SK-N-MC (cell line): Measurements from ENCODE around the gene DGKD.

Experiments
- EZH2 ChIP-seq: fragments of 200-600 bp; sonication (generic); IDR thresholded peaks from one replicate; pipeline ENCODE4 v1.6.1; 2017; ENCODE audit warnings: antibody characterized with exemption
- POLR2AphosphoS5 ChIP-seq: IDR thresholded peaks from 2 replicates; pipeline ENCODE4 v1.6.1; 2012; ENCODE audit warnings: mild to moderate bottlenecking, low read depth, low read length, borderline replicate concordance

DNA sequence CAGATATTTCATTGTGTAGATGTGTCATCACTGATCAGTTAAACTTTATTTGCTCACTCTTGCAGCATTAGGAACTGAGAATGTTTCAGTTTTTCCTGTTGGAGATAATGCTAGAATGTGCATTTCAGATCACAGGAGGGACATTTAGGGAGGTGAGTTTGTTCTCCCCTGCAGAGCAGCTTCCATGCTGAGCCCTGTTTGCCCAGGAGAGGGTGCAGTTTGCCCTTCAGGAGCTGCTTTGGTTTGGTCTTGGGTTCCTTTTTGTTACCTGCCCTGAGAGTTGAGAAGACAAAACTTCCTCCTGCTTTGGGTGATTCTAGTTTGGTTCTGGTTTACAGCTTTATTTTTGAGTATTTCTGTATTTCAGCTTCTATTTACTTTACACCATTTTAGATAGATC, 49.9 kb downstream of the DGKD start:
- TF ChIP-seq EZH2, result no peak
- TF ChIP-seq POLR2AphosphoS5, result no peak
